Stimulated activated CD4-positive, alpha-beta T cell treated with anti-CD3 and anti-CD28 coated beads, Interleukin-2, amount 100 ng/mL, for 48 hours (primary cell): ENCODE measurements around the gene PNKD.

ENCODE experiments used
- DNase-seq, 2 donors: peaks; one replicate each; pipeline ENCODE4 v3.0.0-alpha.2; 2020

Gene PNKD

GRCh38 chr2:218383892-218384519, 113.7 kb downstream of the PNKD start:
- no peak for DNase-seq

GRCh38 chr2:218384975-218385374, 114.7 kb downstream of the PNKD start:
- DNase-seq, result no peak

- DNase-seq, result no peak
Observed at GRCh38 chr2:218386505-218387368, 116.4 kb downstream of the PNKD start.

GRCh38 chr2:218387369-218388194, 117.3 kb downstream of the PNKD start:
- DNase-seq, result no peak

GRCh38 chr2:218389333-218390150, 119.2 kb downstream of the PNKD start:
- DNase-seq, result no peak

- DNase-seq, result no peak
Observed at GRCh38 chr2:218391202-218391601, 120.9 kb downstream of the PNKD start.

- no peak for DNase-seq
Observed at GRCh38 chr2:218392459-218392858, 122.1 kb downstream of the PNKD start.

GRCh38 chr2:218392891-218393462, 122.7 kb downstream of the PNKD start:
- DNase-seq, result no peak

- no peak for DNase-seq
Observed at GRCh38 chr2:218393750-218394290, 123.5 kb downstream of the PNKD start.

GRCh38 chr2:218394298-218395089, 124.2 kb downstream of the PNKD start:
- no peak for DNase-seq

GRCh38 chr2:218395090-218395444, 124.7 kb downstream of the PNKD start:
- no peak for DNase-seq

GRCh38 chr2:218395456-218395825, 125.1 kb downstream of the PNKD start:
- DNase-seq, result no peak

- peak; percentile 86 to 91 for DNase-seq
Observed at GRCh38 chr2:218395826-218396687, 125.7 kb downstream of the PNKD start.
